H9 (cell line): ENCODE results near the gene LASP1NB.
"Not testable (repeated sequence)": the region's sequence is repeated elsewhere in the genome, so short reads cannot be mapped to it uniquely, and the experiment has no call there.

Experiments used
- DNase-seq: peaks from one replicate; pipeline ENCODE4 v3.0.0-alpha.2; 2017
- H2AFZ ChIP-seq: one replicate; pipeline ENCODE4 v1.6.1; 2013; ENCODE audit warnings: mild to moderate bottlenecking, low read length, control low read depth, moderate library complexity
- H2AK5ac ChIP-seq: 2 replicates; pipeline ENCODE4 v1.6.1; 2013; ENCODE audit warnings: low read length, control low read depth, mixed read lengths; ENCODE audit not compliant: insufficient read length
- H2BK120ac ChIP-seq: one replicate; pipeline ENCODE4 v1.6.1; 2013; ENCODE audit warnings: low read depth, mild to moderate bottlenecking, low read length, control low read depth, inconsistent platforms; ENCODE audit not compliant: poor library complexity, severe bottlenecking
- H2BK12ac ChIP-seq: 2 replicates; pipeline ENCODE4 v1.6.1; 2013; ENCODE audit warnings: low read length, control low read depth, mixed read lengths, low read depth; ENCODE audit not compliant: insufficient read length
- H2BK15ac ChIP-seq: 2 replicates; pipeline ENCODE4 v1.6.1; 2013; ENCODE audit warnings: low read depth, low read length, control low read depth
- H2BK20ac ChIP-seq: one replicate; pipeline ENCODE4 v1.6.1; 2013; ENCODE audit warnings: low read depth, mild to moderate bottlenecking, low read length, control low read depth, inconsistent platforms; ENCODE audit not compliant: poor library complexity, severe bottlenecking
- H2BK5ac ChIP-seq: 2 replicates; pipeline ENCODE4 v1.6.1; 2013; ENCODE audit warnings: low read length, control low read depth, mixed read lengths; ENCODE audit not compliant: insufficient read length
- H3K14ac ChIP-seq: 2 replicates; pipeline ENCODE4 v1.6.1; 2013; ENCODE audit warnings: low read length, control low read depth; ENCODE audit not compliant: insufficient read depth
- H3K18ac ChIP-seq: 2 replicates; pipeline ENCODE4 v1.6.1; 2013; ENCODE audit warnings: low read depth, mild to moderate bottlenecking, mixed read lengths, low read length, control low read depth; ENCODE audit not compliant: insufficient read length
- H3K23ac ChIP-seq: 2 replicates; pipeline ENCODE4 v1.6.1; 2013; ENCODE audit warnings: low read length, control low read depth, mixed read lengths, low read depth; ENCODE audit not compliant: insufficient read length
- H3K23me2 ChIP-seq: 2 replicates; pipeline ENCODE4 v1.6.1; 2013; ENCODE audit warnings: low read depth, mild to moderate bottlenecking, mixed read lengths, low read length, control low read depth; ENCODE audit not compliant: insufficient read length, poor library complexity, severe bottlenecking
- H3K27ac ChIP-seq: 2 replicates; pipeline ENCODE4 v1.5.1; 2013; ENCODE audit warnings: low read length, control low read depth, mixed read lengths, low read depth; ENCODE audit not compliant: insufficient read length
- H3K27me3 ChIP-seq: 2 replicates; pipeline ENCODE4 v1.6.1; 2013; ENCODE audit warnings: low read length, control low read depth, inconsistent platforms; ENCODE audit not compliant: insufficient read depth
- H3K4ac ChIP-seq: 2 replicates; pipeline ENCODE4 v1.6.1; 2013; ENCODE audit warnings: low read depth, mild to moderate bottlenecking, control low read depth, inconsistent platforms, low read length, moderate library complexity
- H3K4me1 ChIP-seq: 2 replicates; pipeline ENCODE4 v1.6.1; 2013; ENCODE audit warnings: low read length, control low read depth, inconsistent platforms; ENCODE audit not compliant: insufficient read depth
- H3K4me2 ChIP-seq: 2 replicates; pipeline ENCODE4 v1.6.1; 2013; ENCODE audit warnings: low read length, control low read depth, mixed read lengths; ENCODE audit not compliant: insufficient read length, insufficient read depth
- H3K56ac ChIP-seq: 2 replicates; pipeline ENCODE4 v1.6.1; 2013; ENCODE audit warnings: low read depth, mild to moderate bottlenecking, mixed read lengths, low read length, control low read depth; ENCODE audit not compliant: insufficient read length
- H3K79me1 ChIP-seq: 2 replicates; pipeline ENCODE4 v1.6.1; 2013; ENCODE audit warnings: low read depth, mild to moderate bottlenecking, moderate library complexity, low read length, control low read depth, inconsistent platforms; ENCODE audit not compliant: insufficient read depth, poor library complexity, severe bottlenecking
- H3K79me2 ChIP-seq: 2 replicates; pipeline ENCODE4 v1.6.1; 2013; ENCODE audit warnings: low read length, control low read depth, inconsistent platforms; ENCODE audit not compliant: insufficient read depth
- H3K9ac ChIP-seq: 2 replicates; pipeline ENCODE4 v1.6.1; 2013; ENCODE audit warnings: low read length, control low read depth, mixed read lengths; ENCODE audit not compliant: insufficient read length; ENCODE audit errors: extremely low read depth
- H3K9me3 ChIP-seq: one replicate; pipeline ENCODE4 v1.6.1; 2013; ENCODE audit warnings: low read depth, low read length, inconsistent platforms; ENCODE audit not compliant: control insufficient read depth
- H3T11ph ChIP-seq: one replicate; pipeline ENCODE4 v1.6.1; 2013; ENCODE audit warnings: mild to moderate bottlenecking, low read length, control low read depth, inconsistent platforms
- H4K20me1 ChIP-seq: one replicate; pipeline ENCODE4 v1.6.1; 2013; ENCODE audit not compliant: control insufficient read depth, insufficient read length, insufficient read depth
- H4K5ac ChIP-seq: 2 replicates; pipeline ENCODE4 v1.6.1; 2013; ENCODE audit warnings: low read depth, mild to moderate bottlenecking, mixed read lengths, low read length, control low read depth; ENCODE audit not compliant: insufficient read length
- H4K8ac ChIP-seq: replicated peaks from 2 replicates; pipeline ENCODE4 v1.6.1; 2013; ENCODE audit warnings: low read length, control low read depth, mixed read lengths, low read depth; ENCODE audit not compliant: insufficient read length
- H4K91ac ChIP-seq: 2 replicates; pipeline ENCODE4 v1.6.1; 2013; ENCODE audit warnings: low read depth, mild to moderate bottlenecking, moderate library complexity, mixed read lengths, low read length, control low read depth; ENCODE audit not compliant: insufficient read length
- H3K27ac Mint-ChIP-seq, 3 experiments: 2 replicates in 2 of 3; 3 replicates in 1 of 3; pipeline ENCODE4 v1.8.0; 2020 to 2021; ENCODE audit warnings: mixed read lengths in 3 of 3, mild to moderate bottlenecking in 1 of 3, moderate library complexity in 1 of 3
- H3K27me3 Mint-ChIP-seq: 2 replicates; pipeline ENCODE4 v1.8.0; 2021; ENCODE audit warnings: low read depth, mild to moderate bottlenecking, moderate library complexity, mixed read lengths
- H3K36me3 Mint-ChIP-seq, 3 experiments: 2 replicates in 2 of 3; 3 replicates in 1 of 3; pipeline ENCODE4 v1.8.0; 2020 to 2021; ENCODE audit warnings: low read depth in 3 of 3, mixed read lengths in 3 of 3; ENCODE audit not compliant: insufficient read depth in 1 of 3
- H3K4me1 Mint-ChIP-seq, 2 experiments: 2 replicates each; pipeline ENCODE4 v1.8.0; 2020; ENCODE audit warnings: mixed read lengths in 2 of 2
- H3K4me3 Mint-ChIP-seq, 2 experiments: 2 replicates in 1 of 2; 3 replicates in 1 of 2; pipeline ENCODE4 v1.8.0; 2020 to 2021; ENCODE audit warnings: mild to moderate bottlenecking in 2 of 2, mixed read lengths in 2 of 2, moderate library complexity in 1 of 2
- H3K9me3 Mint-ChIP-seq, 2 experiments: 2 replicates in 1 of 2; 3 replicates in 1 of 2; pipeline ENCODE4 v1.8.0; 2020; ENCODE audit warnings: mild to moderate bottlenecking in 2 of 2, mixed read lengths in 2 of 2, moderate library complexity in 1 of 2
- WGBS: extraction: QIAGEN DNeasy Blood & Tissue Kit; methylation state at CpG from one replicate; pipeline ENCODE4 v1.1.7; 2013; ENCODE audit warnings: missing lambda C conversion rate, low lambda C conversion rate, mixed read lengths; ENCODE audit not compliant: insufficient read length; ENCODE audit errors: extremely low coverage; 5-methylcytosine and 5-hydroxymethylcytosine counted together
- TF ChIP-seq, protein P1 (sequence below): fragments of 200-600 bp; sonication (generic); conservative IDR thresholded peaks from 3 replicates; pipeline ENCODE4 v1.8.0; 2021; ENCODE audit warnings: antibody characterized with exemption, mild to moderate bottlenecking

LASP1NB gene

DNA sequence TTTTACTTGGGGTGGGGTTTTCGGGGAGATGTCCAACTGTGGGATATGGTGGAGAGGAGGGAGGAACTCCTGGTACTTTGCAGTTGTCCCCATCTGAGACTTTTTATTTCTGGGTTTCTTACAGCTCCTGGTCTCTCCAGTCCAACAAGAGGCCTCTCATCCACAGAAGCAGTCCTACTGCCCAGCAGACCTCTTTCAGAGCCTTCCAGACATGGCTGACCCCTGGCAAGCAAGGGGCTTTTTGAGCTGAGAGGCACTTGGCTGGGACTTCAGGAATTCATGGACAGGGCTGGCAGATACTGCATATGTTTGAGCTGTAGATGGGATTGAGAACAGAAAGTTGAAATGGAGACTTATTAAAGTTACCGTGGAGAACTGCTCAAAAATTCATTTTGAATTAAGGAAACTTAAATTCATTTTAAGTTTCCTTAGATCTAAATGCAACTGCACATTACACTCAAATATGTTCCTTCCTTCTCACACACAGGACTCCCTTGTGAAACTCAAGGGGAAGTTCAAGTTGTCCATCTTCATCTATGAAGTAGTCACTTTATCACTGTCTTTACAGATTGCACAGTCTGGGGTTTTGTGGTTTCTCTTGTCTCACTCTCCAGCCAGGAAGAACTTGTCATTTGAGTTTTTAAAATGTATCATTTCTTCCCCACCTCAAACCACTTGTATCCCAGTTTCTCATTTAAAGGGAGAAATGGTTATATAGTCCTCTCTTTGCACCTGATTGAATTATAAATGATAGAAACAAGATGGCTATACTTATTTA lies 1.1 kb downstream of the LASP1NB start:
- H3K23me2 ChIP-seq = no peaks in the 10 kb centered on the region
- no peak overlapping the region for H4K91ac ChIP-seq
- no peak overlapping the region for H2BK12ac ChIP-seq
- no peak overlapping the region for H2AK5ac ChIP-seq
- H3K4ac ChIP-seq = no peak overlapping the region
- H3K56ac ChIP-seq = no peak overlapping the region
- H3K14ac ChIP-seq = no peak overlapping the region
- H3T11ph ChIP-seq = no peak overlapping the region
- H4K5ac ChIP-seq = no peak overlapping the region
- Mint-ChIP-seq H3K9me3 (peaks cover 4% of the 10 kb centered on the region in 2 experiments; a peak in 4 of 5 replicates), H3K4me1 (peaks cover 27 to 39% of the 10 kb centered on the region in 2 experiments), H3K4me3 (peak overlapping the region in 1 of 2 experiments; percentile 80; a peak in 3 of 5 replicates), H3K27ac (peak overlapping the region in 1 of 3 experiments; percentile 66; a peak in 2 of 7 replicates), H3K36me3 (peaks cover 2 to 4% (median 3%) of the 10 kb centered on the region in 3 experiments; a peak in 5 of 7 replicates), H3K27me3 (no peaks in the 10 kb centered on the region)
- no peak overlapping the region for H3K18ac ChIP-seq
- TF ChIP-seq, protein P1, sequence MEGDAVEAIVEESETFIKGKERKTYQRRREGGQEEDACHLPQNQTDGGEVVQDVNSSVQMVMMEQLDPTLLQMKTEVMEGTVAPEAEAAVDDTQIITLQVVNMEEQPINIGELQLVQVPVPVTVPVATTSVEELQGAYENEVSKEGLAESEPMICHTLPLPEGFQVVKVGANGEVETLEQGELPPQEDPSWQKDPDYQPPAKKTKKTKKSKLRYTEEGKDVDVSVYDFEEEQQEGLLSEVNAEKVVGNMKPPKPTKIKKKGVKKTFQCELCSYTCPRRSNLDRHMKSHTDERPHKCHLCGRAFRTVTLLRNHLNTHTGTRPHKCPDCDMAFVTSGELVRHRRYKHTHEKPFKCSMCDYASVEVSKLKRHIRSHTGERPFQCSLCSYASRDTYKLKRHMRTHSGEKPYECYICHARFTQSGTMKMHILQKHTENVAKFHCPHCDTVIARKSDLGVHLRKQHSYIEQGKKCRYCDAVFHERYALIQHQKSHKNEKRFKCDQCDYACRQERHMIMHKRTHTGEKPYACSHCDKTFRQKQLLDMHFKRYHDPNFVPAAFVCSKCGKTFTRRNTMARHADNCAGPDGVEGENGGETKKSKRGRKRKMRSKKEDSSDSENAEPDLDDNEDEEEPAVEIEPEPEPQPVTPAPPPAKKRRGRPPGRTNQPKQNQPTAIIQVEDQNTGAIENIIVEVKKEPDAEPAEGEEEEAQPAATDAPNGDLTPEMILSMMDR = no peak
- H2BK20ac ChIP-seq = no peak overlapping the region
- no peak overlapping the region for H4K8ac ChIP-seq
- no peaks in the 10 kb centered on the region for H3K9me3 ChIP-seq
- no peak overlapping the region for H2BK5ac ChIP-seq
- WGBS = no CpG with 5 or more reads among the region's 2 CpGs
- H3K23ac ChIP-seq = no peak overlapping the region
- no peak overlapping the region for H3K27ac ChIP-seq
- H2BK15ac ChIP-seq = no peak overlapping the region
- H3K79me2 ChIP-seq = no peaks in the 10 kb centered on the region
- H3K9ac ChIP-seq = no peak overlapping the region
- H3K4me2 ChIP-seq = no peak overlapping the region
- H2BK120ac ChIP-seq = no peak overlapping the region
- no peak overlapping the region for H2AFZ ChIP-seq
- no peaks in the 10 kb centered on the region for H4K20me1 ChIP-seq
- no peaks in the 10 kb centered on the region for H3K27me3 ChIP-seq
- no peaks in the 10 kb centered on the region for H3K79me1 ChIP-seq
- no peaks in the 10 kb centered on the region; the same call in 1 of the 2 replicates for H3K4me1 ChIP-seq
- DNase-seq = no peak

DNA sequence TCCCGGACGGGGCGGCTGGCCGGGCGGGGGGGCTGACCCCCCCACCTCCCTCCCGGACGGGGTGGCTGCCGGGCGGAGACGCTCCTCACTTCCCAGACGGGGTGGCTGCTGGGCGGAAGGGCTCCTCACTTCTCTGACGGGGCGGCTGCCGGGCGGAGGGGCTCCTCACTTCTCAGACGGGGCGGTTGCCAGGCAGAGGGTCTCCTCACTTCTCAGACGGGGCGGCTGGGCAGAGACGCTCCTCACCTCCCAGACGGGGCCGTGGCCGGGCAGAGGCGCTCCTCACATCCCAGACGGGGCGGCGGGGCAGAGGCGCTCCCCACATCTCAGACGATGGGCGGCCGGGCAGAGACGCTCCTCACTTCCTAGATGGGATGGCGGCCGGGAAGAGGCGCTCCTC lies 5.4 kb downstream of the LASP1NB start:
- not testable (repeated sequence) for H2BK15ac ChIP-seq, H2AFZ ChIP-seq, H3K79me1 ChIP-seq, H3K27me3 Mint-ChIP-seq, H3K4ac ChIP-seq, H4K20me1 ChIP-seq, H3K4me2 ChIP-seq, H3K56ac ChIP-seq, H3K23ac ChIP-seq, H3K9ac ChIP-seq, H2BK20ac ChIP-seq, H3K36me3 Mint-ChIP-seq, H2BK120ac ChIP-seq, H3K27me3 ChIP-seq, H3K23me2 ChIP-seq, H3K79me2 ChIP-seq, H4K8ac ChIP-seq, H3K9me3 ChIP-seq, H2AK5ac ChIP-seq, DNase-seq, H4K91ac ChIP-seq, H3K4me3 Mint-ChIP-seq, H2BK5ac ChIP-seq, H3K9me3 Mint-ChIP-seq, H2BK12ac ChIP-seq, H3K14ac ChIP-seq, H3T11ph ChIP-seq, H3K4me1 ChIP-seq, H3K27ac Mint-ChIP-seq, H3K18ac ChIP-seq, H3K27ac ChIP-seq, H4K5ac ChIP-seq
- peaks cover 5 to 11% of the 10 kb centered on the region in 2 experiments for H3K4me1 Mint-ChIP-seq
- WGBS = no CpG with 5 or more reads among the region's 36 CpGs
